Hypothalamus (tissue), 51 donors: ENCODE data around the gene OGA.

Experiments
- DNase-seq, 51 donors: peaks; one replicate each; lab custom pipeline; 2025; lab: John Stamatoyannopoulos, UW

The OGA gene

DNA sequence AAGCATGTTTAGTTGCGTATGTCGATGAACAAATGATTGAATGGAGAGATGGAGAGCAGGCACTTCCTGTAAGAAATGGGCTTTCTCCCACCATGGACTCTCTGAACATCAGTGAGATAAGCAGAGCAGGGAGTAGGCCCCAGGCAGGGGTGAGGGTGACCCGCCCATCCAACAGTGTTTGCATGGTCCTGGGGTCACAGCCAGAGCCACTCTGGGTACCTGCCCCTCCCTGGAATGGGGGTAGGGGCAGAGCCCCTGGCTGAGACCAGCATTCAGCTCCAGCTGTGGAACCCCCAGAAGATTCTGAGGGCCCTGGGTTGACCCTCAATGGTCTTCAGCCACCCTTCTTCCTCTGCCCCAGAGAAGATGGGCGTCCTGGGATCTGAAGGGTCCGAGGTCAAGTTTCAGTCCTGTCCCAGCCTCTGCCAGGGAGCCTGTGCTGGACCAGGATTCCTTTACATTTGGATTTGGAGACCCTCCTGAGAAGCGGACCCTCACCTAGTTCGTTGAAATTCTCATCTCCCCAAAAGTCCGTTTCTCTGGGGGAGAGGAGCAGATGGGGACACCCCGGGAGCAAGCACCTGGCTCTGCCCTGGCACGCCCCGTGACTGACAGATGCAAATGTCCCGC lies 40.0 kb downstream of the OGA start:
- no peak for DNase-seq

DNA sequence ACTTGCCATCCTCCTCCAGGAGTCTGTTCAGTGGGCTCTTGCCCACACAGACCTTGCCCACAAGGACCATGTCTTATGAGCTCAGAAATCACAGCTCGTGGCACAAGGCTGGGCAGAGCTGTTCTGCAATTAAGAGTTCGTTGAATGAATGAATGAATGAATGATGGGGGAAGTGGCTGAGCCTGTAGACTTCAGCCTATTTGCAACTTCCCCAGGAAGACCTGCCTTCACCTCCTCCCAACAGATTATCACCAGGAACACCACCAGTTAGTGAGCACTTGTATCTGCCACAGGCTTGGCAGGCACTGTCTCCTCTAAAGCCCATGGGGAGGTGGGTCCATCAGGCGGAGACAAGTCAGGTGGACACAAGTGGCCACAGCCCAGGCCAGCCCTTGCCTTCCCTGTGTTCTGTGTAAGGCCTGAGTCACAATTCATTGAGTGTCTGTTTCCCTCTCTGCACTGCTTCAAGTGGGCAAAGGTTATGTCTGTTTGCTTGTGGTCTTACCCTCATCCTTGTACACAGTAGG lies 40.6 kb downstream of the OGA start:
- no peak for DNase-seq

DNA sequence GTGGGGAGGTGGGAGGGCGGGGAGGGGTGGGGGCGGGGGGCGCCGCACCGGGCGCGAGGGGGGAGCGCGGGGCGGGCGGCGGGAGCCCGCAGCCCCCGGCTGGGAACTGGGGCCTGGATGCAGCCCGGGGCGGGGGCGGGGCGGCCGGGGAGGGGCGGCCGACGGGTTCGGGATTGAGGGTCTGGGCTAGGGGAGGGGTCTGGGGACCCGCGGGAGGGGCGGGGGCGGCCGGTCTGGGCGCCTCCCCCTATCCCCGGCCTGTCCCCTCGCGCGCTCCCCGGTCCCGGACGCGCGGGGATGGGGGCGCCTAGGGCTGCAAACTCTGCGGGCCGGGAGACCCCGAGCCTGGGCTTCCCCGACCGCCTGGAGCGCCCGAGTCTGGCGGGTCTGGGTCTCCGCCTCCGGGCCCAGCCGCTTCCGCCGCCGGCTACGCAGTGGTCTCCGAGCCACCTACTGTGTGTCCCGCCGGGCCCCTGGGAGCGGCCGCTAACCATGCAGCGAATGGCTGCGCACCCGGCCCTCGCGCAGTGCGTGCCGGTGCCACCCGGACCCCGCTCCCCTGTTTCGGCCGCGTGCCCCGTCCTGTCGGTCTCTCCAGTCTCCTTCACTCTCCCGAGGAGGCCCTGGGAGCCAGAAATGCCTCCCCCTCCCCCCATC lies 42.0 kb downstream of the OGA start:
- no peak for DNase-seq

DNA sequence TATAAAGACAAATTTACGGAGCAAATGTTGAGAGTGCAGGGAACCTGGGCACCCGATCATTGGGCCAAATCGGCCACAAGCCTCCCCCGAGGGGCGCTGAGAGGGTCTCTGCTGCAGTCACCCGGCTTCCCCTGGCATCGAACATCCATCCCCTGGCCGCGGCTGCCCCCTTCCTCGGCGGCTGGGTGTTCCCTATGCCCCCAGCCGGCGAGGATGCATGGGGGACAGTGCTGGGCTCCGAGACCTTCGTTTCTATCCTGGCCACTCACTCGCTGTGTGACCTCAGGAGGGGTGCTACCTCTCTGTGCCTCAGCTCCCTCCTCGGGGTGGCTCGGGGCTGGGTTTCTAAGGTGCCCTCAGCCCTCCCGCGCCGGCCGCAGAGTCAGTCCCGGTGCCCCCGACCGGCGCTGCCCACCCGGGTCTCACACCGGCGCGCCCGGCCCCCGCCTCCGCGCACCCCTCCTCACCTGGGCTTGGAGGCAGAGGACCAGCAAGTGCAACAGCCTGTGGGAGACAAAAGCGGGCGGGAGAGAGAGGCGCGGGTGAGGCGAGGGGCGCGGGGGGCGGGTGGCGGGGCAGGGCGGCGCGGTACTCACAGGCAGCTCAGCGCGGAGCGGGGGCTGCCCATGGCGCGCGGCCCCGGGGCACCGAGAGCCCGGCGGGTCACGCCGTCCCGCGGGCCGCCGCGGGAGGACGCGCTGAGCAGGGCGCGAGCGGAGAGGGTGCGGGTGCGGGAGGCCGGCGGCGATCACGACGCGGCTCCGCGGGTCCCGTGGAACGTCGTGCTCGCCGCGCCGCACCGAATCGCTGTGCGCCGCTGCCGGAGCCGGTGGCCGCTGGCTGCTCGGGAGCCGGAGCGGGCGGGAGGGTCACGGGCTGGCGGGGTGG lies 42.7 kb downstream of the OGA start, which contains the start of gene FGF8:
FGF8 (minus strand) TSS at position 842 of the 888 bp plus-strand sequence; CDS start at position 628, 214 bp downstream.
- no peak for DNase-seq

DNA sequence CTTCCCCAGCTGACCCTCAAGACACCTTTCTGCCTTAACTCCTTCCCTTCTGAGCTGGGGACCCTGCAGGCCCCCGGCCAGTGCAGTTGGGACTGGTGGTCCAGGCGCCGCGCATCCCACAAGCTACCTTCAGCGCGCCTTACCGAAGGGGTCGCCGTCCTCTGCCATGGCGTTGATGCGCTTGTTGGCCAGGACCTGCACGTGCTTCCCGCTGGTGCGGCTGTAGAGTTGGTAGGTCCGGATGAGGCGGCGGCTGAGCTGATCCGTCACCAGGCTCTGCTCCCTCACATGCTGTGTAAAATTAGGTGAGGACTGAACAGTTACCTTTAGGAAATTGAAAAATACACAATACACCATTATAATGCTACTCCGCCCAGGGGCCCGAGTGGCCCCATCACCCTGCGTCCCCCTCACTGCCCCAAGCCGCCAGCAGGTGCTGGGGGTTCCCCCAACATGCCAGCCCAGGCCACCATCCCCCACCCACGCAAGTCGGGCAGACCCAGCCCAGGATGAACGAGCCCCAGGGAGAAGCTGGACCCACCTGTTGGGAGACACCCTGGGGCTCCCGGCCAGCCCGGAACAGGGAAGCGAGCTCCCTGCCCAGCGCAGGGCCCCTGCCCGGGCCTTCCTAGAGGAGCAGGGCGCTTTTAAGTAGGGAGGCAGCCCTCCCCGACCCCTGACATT lies 43.5 kb downstream of the OGA start:
- DNase-seq = no peak

DNA sequence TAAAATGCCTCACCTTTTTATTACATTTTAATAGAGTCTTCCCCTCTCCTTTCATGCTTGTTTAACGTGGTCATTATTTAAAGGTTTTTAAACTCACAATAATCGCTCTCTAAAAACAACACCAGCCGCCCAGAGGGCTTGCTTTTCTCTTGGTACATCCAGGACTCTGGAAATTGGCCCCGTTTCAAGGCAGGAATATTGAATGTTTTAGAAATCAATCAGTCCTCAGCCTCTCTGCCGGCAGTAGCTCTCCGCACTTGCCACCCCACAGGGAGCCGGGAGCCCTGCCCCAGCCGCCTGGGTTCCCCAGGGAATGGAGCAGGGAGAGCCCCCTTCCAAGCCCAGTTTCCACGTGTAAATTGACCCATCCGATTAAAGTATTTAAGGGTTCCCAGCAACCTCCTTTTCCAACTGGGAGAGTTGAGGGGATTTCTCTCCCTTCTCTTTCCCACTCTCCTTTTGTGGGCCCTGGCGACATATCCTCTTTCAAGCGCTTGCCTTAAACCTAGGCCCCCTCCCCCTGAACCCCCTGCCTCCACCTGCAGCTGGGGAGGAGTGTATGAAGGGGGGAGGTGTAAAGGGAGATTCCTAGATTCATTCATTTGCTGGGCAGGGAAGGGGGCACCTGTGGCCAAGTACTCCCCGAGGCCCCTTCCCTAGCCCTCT lies 44.2 kb downstream of the OGA start:
- no peak for DNase-seq

DNA sequence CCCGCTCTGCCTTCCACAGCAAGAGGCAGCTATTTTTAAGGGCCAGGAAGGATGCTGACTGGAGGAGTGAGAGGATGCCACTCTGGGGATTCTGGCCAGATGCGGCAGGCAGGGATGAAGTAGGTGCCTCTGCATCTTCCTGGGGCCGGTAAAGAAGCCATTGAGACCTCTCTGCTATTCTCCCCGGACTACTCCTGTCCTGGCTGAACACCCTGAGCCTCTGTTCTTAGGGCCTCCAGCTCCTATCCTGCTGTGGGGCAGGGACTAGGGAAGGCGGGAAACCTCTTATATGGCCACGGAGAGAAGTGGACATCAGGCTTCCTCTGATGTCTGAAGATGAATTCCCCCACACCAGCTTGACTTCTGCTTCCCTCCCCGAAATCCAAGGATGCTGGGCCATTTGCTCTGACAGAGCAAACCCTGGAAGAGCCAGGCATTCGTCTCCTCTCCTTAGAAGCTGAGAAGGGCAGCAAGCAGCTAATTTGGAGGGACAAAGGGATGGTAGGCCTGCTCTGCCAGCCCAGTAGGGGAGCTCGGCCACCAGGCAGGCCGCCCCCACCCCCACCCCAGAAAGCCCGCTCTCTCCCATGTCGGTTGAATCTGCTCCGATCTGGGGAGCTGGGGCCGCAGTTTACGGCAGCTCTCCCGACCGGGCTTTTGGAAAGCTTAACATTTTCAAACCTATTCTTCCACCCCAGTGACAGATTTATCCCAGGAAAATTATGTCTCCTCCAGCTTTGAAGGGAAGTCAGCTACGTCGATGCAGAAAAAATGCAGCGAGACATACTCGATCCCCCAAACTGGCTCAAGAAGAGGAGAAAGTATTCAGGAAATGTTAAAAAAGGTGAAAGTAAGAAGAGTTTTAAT lies 45.1 kb downstream of the OGA start:
- DNase-seq = no peak

DNA sequence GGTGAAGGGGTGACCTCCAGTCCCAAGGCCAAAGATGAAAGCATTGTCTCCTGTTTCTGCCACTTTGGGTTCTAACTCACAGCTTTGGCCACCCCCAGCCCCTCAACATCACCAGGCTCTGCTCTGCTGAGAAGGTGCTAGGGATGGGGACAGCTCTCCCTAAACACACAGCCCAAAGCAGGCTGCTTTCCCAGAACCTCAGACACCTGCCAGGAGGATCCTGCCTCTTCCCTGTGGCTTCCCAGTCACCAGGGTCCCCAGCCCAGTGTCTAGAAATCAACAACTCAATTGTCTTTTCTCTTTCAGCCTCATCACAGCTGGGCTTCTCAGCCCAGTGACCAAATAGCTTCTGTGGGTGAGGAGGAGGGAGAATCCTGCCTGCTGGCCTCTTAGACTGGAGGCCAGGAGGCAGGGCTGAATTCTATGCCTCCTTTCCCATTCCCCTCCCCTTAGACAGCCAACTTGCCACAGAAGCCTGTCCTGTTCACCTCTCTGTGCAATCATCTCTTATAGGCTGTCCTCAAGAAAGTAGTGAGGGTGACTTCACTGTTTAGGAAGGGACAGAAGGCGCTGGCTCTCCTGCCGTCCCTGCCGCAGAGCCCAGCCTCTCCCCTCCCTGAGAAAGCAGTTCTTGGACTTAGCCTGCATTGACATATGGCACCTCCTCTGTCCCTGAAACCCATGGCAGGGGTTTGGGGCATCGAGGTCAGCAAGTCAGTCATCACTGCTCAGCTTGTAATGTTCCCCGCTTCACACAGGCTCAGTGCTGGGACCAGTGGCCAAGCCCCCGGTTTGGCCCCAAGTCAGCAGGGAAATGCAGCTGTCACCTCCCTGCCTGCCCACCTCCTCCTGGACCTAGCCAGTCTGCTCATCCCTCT lies 46.0 kb downstream of the OGA start:
- no peak for DNase-seq

DNA sequence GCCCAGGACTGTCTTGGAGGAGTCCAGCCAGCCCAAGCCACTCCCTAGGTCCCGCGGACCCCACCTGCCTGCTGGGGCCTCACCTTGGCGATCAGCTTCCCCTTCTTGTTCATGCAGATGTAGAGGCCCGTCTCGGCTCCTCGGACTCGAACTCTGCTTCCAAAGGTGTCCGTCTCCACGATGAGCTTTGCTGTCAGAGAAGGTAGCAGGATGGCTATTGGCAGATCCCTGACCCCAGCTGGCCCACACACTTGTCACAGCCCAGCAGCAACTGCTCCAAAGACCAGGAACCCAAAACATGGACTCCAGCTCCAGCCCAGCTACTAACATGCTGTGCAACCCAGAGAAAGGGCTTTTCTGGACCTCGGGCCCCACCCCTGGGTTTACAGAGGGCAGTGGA lies 46.9 kb downstream of the OGA start:
- no peak for DNase-seq

DNA sequence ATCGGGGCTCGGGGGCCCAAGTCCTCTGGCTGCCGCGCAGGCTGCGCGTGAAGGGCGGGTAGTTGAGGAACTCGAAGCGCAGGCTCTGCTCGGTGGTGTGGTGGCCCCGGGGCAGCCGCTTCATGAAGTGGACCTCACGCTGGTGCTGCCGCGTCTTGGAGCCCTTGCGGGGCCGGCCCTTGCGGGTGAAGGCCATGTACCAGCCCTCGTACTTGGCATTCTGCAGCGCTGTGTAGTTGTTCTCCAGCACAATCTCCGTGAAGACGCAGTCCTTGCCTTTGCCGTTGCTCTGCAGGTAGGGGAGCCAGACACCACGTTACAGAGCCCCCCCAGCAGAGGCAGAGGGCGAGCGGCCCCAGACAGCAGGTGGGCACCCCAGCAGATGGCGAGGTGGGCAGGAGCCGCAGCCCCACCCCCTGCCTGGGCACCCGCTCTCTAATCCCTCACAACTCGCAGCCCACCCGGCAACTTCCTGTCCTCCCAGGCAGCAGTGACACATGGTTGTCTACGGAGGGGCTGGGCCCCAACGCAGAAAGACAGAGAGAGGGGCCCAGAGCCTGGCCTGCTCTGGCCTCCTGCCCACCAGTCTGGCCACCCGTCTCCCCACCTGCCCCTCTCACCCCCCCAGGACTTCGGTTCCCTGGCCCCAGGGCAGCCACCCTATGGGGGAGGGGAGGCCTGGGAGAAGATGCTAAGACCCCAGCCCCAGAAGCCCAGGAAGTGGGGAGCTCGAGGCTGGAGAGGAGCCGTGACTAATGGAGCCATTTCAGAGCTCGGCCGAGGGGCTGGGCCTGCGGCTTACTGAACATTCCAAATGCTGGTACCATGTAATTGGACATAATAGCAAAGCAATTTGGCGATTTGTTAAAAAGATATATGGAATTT lies 47.7 kb downstream of the OGA start:
- DNase-seq = no peak

DNA sequence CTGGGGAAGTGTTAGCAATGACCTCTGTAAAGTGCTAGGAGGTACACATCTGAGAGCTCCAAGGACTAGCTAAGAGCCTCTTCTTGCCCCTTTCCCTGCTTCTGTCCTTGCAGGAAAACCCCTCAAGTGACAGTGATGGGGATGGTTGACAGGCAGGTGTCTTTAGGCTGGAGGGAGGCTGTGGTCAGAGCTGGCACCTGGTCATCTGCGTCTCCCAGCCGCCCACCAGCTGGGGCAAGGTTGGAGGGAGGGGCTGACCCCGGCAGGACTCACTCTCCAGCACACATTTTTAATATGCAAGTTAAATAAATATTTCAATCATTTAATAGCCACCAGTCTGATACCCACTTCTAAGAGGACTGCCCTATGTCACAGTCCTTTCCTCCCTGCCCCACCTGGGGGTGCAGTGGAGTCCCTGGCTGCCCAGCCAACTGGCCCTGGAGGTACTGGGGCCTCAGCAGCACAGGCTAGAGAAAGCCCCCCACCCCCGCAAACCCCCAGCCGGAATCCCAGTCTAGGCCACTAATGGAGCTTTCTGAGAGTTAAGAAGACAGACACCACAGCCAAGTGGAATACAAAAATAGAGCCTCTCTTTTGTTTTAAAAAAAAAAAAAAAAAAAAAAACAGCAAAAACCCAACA lies 48.6 kb downstream of the OGA start:
- DNase-seq = no peak

DNA sequence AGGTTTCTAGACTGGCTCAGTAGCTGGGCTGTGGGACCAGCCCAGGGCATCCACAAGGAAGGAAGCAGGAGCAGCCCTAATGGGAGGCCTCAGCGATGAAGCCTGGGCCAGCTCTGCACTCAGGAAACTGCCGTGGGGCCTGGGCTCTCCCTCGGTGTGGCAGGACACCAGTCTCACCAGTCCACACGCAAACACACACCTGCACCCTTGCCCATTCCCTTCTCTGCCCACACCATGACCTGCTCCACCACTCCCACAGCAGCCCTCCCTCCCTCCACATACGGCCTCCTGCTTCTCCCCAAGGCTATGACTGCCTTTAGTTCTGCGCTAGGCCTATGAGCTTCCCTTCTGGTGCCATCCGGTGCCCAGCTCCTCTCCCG lies 49.5 kb downstream of the OGA start:
- DNase-seq = no peak

DNA sequence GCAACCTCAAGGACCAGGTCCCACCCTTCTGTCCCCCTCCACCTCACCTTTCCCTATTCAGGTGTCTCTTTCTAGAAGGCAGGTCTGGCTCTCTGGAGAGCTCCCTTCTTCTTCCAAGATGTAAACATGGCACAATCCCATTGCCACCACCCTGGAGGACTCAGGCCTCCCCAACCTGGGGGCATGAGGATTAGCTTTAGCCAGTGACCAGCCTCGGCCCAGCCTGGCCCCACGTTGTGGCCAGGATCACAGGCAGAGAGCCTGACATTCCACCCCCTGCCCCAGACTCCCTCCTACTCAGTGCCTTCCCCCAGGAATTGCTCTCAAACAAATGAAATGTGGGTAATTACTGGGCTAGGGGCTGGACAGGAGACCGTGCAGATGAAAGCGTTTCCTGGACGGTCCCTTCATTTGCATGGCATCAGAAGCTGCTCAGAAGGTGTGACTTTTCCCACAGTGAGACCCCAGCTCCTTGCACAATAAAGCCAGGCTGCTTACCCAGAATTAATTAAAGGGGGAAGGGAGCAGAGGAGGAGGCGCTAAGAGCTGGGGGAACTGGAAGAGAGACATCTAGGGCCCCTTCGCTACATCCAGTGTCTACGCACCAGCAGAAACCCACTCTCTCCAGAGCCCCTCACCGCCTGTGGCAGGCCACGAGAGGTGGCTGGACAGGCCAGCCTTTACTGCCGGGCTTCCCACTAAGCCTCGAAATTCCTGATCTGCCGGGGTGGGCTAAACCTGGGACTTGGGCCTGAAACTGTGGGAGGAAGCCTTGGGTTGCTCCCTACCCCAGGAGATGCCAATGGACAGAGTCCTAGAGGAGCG lies 50.1 kb downstream of the OGA start:
- no peak for DNase-seq

DNA sequence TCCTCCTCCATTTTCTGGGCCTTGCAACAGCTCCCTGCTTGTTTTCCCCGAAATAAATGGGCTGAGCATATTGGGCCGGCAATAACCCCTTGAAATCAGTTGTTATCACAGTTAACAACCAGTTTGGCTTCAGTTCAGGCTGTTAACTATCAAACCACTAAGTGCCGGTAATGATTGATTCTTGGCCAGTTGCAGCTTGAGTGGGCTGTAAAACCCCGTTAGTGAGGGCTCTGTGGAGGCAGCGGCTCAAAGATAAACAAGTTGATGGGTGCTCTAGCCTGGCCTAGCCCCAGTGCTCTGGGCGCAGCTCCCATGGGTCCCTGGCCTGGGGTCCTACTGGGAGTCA lies 50.7 kb downstream of the OGA start:
- DNase-seq = no peak

DNA sequence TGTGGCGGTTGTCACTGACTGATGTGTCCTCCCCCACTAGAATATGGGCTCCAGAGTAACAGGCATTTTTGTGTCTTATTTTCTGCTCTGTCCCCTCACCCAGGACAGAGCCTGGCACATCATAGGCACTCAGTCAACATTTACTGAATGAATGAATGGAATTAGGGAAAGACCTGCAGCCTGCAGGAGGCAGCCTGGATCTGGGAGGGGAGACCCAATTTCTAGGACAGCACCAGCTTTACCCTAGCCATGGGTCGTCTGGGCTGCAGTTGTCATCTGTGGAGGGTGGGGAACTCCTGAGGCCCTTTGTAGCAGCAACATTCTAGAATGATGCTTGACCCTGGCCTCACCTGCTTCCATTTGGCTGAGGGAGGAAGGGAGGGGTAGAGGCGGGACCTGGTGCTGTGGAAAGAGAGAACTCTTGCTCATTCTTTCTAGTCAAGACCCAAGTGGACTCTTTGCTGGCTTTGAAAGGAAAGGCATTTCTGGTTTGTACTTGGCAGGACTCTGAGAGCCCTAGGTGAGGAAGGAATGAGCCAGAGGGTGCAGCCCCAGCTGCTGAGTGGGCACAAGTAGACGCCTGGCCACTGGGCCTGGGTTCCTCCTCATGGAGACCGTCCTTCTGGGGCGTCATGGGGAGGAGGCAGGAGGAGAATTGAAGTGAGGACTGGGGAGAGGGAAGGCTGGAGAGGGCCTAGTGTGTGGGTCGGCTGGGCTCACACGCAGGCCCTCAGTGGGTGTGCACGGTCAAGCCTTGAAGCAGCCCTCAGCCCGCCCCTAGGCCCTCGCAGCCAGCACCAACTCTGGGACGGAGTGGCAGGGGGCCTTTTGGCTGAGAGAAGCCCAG lies 51.3 kb downstream of the OGA start:
- no peak for DNase-seq
